Right renal pelvis (tissue), 4 donors: ENCODE measurements around the gene CDHR5. TPM values are rescaled to one million over a fixed set of nuclear protein-coding genes. Genes with fewer than 3 reads are reported as not detected.

ENCODE experiments used
- DNase-seq, 4 donors: peaks; one replicate each; pipeline ENCODE4 v3.0.0-alpha.2; 2013; ENCODE audit warnings: low read depth in 4 of 4, low spot score in 3 of 4, missing footprints in 1 of 4
- polyA plus RNA-seq, 4 donors: library from polyadenylated mRNA; unstranded; fragments of 120-200 nt; gene quantifications; one replicate each; pipeline ENCODE4 v1.2.1, GENCODE V29; 2013; ENCODE audit not compliant: insufficient read length in 4 of 4

The CDHR5 gene
- polyA plus RNA-seq, 4 donors, result 31.8 to 49.2 (median 42.9) TPM

GRCh38 chr11:646214-646613, 21.5 kb upstream of the CDHR5 start:
- no peak for DNase-seq

- DNase-seq, result no peak
Measured at GRCh38 chr11:645536-645935, 20.8 kb upstream of the CDHR5 start.

GRCh38 chr11:643849-644738, 19.3 kb upstream of the CDHR5 start:
- DNase-seq, result no peak

GRCh38 chr11:643366-643765, 18.6 kb upstream of the CDHR5 start:
- no peak for DNase-seq

- DNase-seq, result no peak
Measured at GRCh38 chr11:641806-642370, 17.1 kb upstream of the CDHR5 start.

- no peak for DNase-seq
Measured at GRCh38 chr11:640021-640706, 15.4 kb upstream of the CDHR5 start.

GRCh38 chr11:639332-639955, 14.7 kb upstream of the CDHR5 start:
- no peak for DNase-seq

GRCh38 chr11:638631-639331, 14.0 kb upstream of the CDHR5 start:
- no peak for DNase-seq

- no peak for DNase-seq
Measured at GRCh38 chr11:637593-638521, 13.1 kb upstream of the CDHR5 start.

GRCh38 chr11:637333-637592, 12.5 kb upstream of the CDHR5 start:
- no peak for DNase-seq

GRCh38 chr11:636511-637332, 12.0 kb upstream of the CDHR5 start, which contains the start of gene DRD4:
Gene DRD4, plus strand, starts transcription at chr11:637269. Its CDS starts 36 bp downstream, at chr11:637305.
- no peak for DNase-seq

GRCh38 chr11:635945-636510, 11.3 kb upstream of the CDHR5 start:
- DNase-seq, result no peak

GRCh38 chr11:630871-631270, 6.1 kb upstream of the CDHR5 start:
- no peak for DNase-seq

- no peak for DNase-seq
Measured at GRCh38 chr11:629237-629583, 4.5 kb upstream of the CDHR5 start.

- DNase-seq, result no peak
Measured at GRCh38 chr11:628056-628455, 3.3 kb upstream of the CDHR5 start.

- no peak for DNase-seq
Measured at GRCh38 chr11:627308-627576, 2.5 kb upstream of the CDHR5 start.

GRCh38 chr11:626475-627307, 1.9 kb upstream of the CDHR5 start, which contains the start of gene SCT:
Gene SCT, minus strand, starts transcription at chr11:627181. Its CDS starts 38 bp downstream, at chr11:627143.
- DNase-seq, result no peak
